A549 treated with AZD9567 at 1 μM for 4 hours (cell line): ENCODE measurements around the gene MANBA. TPM values are rescaled to one million over a fixed set of nuclear protein-coding genes. Genes with fewer than 3 reads are reported as not detected.

ENCODE experiments used
- total RNA-seq: library from RNA; stranded (reverse); fragments of 200-300 nt; extraction: Qiagen RNA extraction; gene quantifications from 5 replicates; pipeline ENCODE4 v1.2.3, GENCODE V29; 2022; ENCODE audit not compliant: insufficient read depth

Gene MANBA
- 10.7 to 15.3 TPM (median 13.8 TPM) in 5 replicates for total RNA-seq

DNA sequence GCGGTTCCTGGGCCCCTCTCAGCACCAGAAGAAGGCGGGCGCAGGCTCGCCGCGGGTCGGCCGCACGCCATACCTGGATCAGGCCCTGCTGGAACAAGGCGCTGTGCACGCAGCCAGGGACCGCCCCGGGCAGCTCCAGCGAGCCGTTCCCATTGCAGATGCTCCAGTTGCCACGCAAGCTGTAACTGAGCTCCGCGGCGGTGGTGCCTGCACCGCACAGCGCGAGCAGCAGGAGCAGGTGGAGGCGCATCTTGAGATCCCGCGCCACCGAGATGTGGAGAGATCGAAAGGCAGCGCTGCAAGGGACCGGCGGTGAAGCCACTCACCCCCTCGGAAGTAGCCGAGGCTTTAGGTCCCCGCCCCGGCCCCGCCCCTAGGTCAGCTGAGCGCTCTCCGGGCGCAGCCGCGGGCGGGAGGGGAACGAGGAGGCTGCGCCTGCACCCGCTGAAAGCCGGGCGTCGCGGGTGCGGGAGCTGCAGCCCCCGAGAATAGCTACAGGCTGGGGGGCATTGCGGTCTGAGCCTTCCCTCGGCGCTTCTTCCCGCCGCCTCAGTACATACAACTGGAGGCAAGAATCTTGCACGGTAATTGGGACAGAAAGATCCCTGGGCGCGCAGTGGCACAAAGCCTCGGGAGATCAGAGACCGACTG, at the start of gene MANBA:
Gene MANBA (minus strand): TSS at position 324 of the 651 bp plus-strand sequence. CDS start 74 bp downstream, at position 250.

Other genes with a start within 250 kb of the MANBA start
- gene UBE2D3, start 66.6 kb upstream of the MANBA start, total RNA-seq, result 206 to 258 TPM (median 217 TPM) in 5 replicates
- 36.0 to 51.9 TPM (median 42.4 TPM) in 5 replicates for gene CISD2, start 108.0 kb upstream of the MANBA start, total RNA-seq